ENCODE results near the gene MRLN.

- TF ChIP-seq POLR2A (IDR thresholded peaks at IDR 0.05) (no peak), CTCF (IDR thresholded peaks at IDR 0.05) (no peak)
These were observed 8.0 kb downstream of the MRLN start for GRCh38 chr10:59745163-59745650.

Measured in gastroesophageal sphincter (tissue), 3 donors.